GM12878 (cell line): ENCODE measurements around the gene TIFAB. TPM values are rescaled to one million over a fixed set of nuclear protein-coding genes. Genes with fewer than 3 reads are reported as not detected.

Source experiments
- ATAC-seq: fragments of 200-7000 bp; cut with Tn5 transposase; 3 replicates; pipeline ENCODE4 v1.9.1; 2020; ENCODE audit warnings: mild to moderate bottlenecking, moderate library complexity
- BruUV-seq: library from RNA; stranded (reverse); fragments of 400-500 nt; replicated peaks from 2 replicates; lab custom pipeline; 2021; lab: Mats Ljungman, UMichigan
- CTCF ChIA-PET: fragments of 300-600 bp; sonication (Branson Sonifier 250); formaldehyde crosslinking; extraction: SDS; loops from one replicate; lab custom pipeline; 2021; ENCODE audit warnings: inconsistent platforms; lab: Yijun Ruan, JAX
- POLR2A ChIA-PET: fragments of 350-600 bp; formaldehyde crosslinking; extraction: SDS; loops from one replicate; lab custom pipeline; 2021; ENCODE audit warnings: inconsistent platforms; lab: Charles Lee
- RAD21 ChIA-PET: fragments of 300-600 bp; sonication (Branson Sonifier 250); formaldehyde crosslinking; loops from one replicate; lab custom pipeline; 2023; ENCODE audit warnings: antibody characterized with exemption; ENCODE audit not compliant: unreplicated experiment; lab: Charles Lee
- SMC1A ChIA-PET: fragments of 300-600 bp; sonication (Branson Sonifier 250); formaldehyde crosslinking; loops from one replicate; lab custom pipeline; 2023; ENCODE audit not compliant: unreplicated experiment, uncharacterized antibody; lab: Charles Lee
- DNase-seq: peaks from one replicate; pipeline ENCODE4 v3.0.0-alpha.2; 2011; ENCODE audit warnings: low read depth, low spot score
- FAIRE-seq: peaks from 3 replicates; lab custom pipeline; 2011; peaks lifted over from hg19 to GRCh38; lab: Jason Lieb, UNC
- H2AFZ ChIP-seq: 2 replicates; pipeline ENCODE4 v1.6.0; 2011; ENCODE audit warnings: low read depth, low read length, control low read depth; ENCODE audit not compliant: control insufficient read depth
- H3K27ac ChIP-seq: 2 replicates; pipeline ENCODE4 v1.5.1; 2011; ENCODE audit warnings: control low read depth; ENCODE audit not compliant: control insufficient read depth, insufficient read depth
- H3K27me3 ChIP-seq, 2 experiments: replicated peaks in 1 of 2; 2 replicates each; pipeline versions ENCODE4 v1.6.0 to v1.6.1; 2011; ENCODE audit warnings: low read length in 1 of 2; ENCODE audit not compliant: control insufficient read depth in 2 of 2, insufficient read depth in 2 of 2
- H3K36me3 ChIP-seq, 2 experiments: 2 replicates each; pipeline ENCODE4 v1.5.1; 2011; ENCODE audit warnings: low read length in 1 of 2; ENCODE audit not compliant: control insufficient read depth in 2 of 2, insufficient read depth in 2 of 2
- H3K4me1 ChIP-seq: 2 replicates; pipeline ENCODE4 v1.6.1; 2011; ENCODE audit warnings: mild to moderate bottlenecking, low read length, moderate library complexity, mixed read lengths; ENCODE audit not compliant: control insufficient read depth, insufficient read depth
- H3K4me2 ChIP-seq: 2 replicates; pipeline ENCODE4 v1.6.0; 2011; ENCODE audit warnings: control low read depth; ENCODE audit not compliant: control insufficient read depth, insufficient read depth
- H3K4me3 ChIP-seq: fragments of 200-600 bp; sonication (generic); 2 replicates; pipeline ENCODE4 v1.5.1; 2016
- H3K79me2 ChIP-seq: 2 replicates; pipeline ENCODE4 v1.6.0; 2011; ENCODE audit warnings: low read length; ENCODE audit not compliant: control insufficient read depth, insufficient read depth
- H3K9ac ChIP-seq: 2 replicates; pipeline ENCODE4 v1.8.0; 2011; ENCODE audit warnings: low read length, control low read depth, mixed read lengths; ENCODE audit not compliant: control insufficient read depth, insufficient read depth
- H3K9me3 ChIP-seq: replicated peaks from 3 replicates; pipeline ENCODE4 v1.5.1; 2011; ENCODE audit warnings: mild to moderate bottlenecking, low read length; ENCODE audit not compliant: control insufficient read depth, insufficient read depth
- H4K20me1 ChIP-seq: 2 replicates; pipeline ENCODE4 v1.6.0; 2011; ENCODE audit not compliant: control insufficient read depth, insufficient read depth
- CHD2 ChIP-seq: IDR thresholded peaks from 2 replicates; pipeline ENCODE4 v1.6.1; 2011; ENCODE audit warnings: low read depth, low read length, improper control_type of control experiment, borderline replicate concordance
- NBN ChIP-seq: fragments of 450-650 bp; IDR thresholded peaks from 2 replicates; pipeline ENCODE4 v1.6.1; 2016
- SUZ12 ChIP-seq: fragments of 200-600 bp; sonication (generic); IDR thresholded peaks from one replicate; pipeline ENCODE4 v1.6.1; 2018; ENCODE audit warnings: antibody characterized with exemption, mild to moderate bottlenecking; ENCODE audit not compliant: unreplicated experiment
- WGBS: methylation state at CpG from one replicate; pipeline ENCODE4 v1.1.6; 2016; ENCODE audit warnings: low lambda C conversion rate; ENCODE audit not compliant: insufficient replicate concordance, insufficient coverage; ENCODE audit errors: missing lambda C conversion rate; 5-methylcytosine and 5-hydroxymethylcytosine counted together
- in situ Hi-C: fragments of 300-500 bp; cut with MboI; formaldehyde crosslinking; loops from 9 replicates; pipeline ENCODE4 v1.14.3; 2018; ENCODE audit warnings: mixed read lengths
- intact Hi-C: fragments of 100-400 bp; cut with micrococcal nuclease; formaldehyde crosslinking; loops from one replicate; pipeline ENCODE4 v1.14.2; 2022; ENCODE audit not compliant: unreplicated experiment
- polyA plus RNA-seq, 11 experiments: library from polyadenylated mRNA; depleted of rRNA in 4 of 11; unstranded in 6 of 11; stranded (reverse) in 5 of 11; fragments of >200 nt; fragmentation: Nextera tagmentation in 4 of 11; fragmentation: Illumina TruSeq in 1 of 11; extraction: Ambion mirVana in 4 of 11; extraction: Trizol in 1 of 11; gene quantifications; 1 replicate in 1 of 11; 2 replicates in 10 of 11; pipeline versions ENCODE4 v1.2.1 to v1.2.3, GENCODE V29; 2011 to 2016; ENCODE audit warnings: inconsistent platforms in 2 of 11, missing spikeins in 2 of 11, low read depth in 1 of 11
- total RNA-seq, 4 experiments: library from RNA; depleted of rRNA in 3 of 4; stranded (reverse); fragments of >200 nt in 3 of 4; fragmentation: Illumina TruSeq in 1 of 4; extraction: Trizol in 1 of 4; gene quantifications; 2 replicates each; pipeline versions ENCODE4 v1.2.1 to v1.2.3, GENCODE V29; 2013 to 2021
- TF ChIP-seq, protein P1 (sequence below): fragments of 450-650 bp; IDR thresholded peaks from 2 replicates; pipeline ENCODE4 v1.6.1; 2016; ENCODE audit warnings: mild to moderate bottlenecking

Gene TIFAB
- total and polyA plus RNA-seq, 10 of the 15 experiments (the other 5 are each of a cell fraction or from before 2014, with no cell fraction given): not detected

DNA sequence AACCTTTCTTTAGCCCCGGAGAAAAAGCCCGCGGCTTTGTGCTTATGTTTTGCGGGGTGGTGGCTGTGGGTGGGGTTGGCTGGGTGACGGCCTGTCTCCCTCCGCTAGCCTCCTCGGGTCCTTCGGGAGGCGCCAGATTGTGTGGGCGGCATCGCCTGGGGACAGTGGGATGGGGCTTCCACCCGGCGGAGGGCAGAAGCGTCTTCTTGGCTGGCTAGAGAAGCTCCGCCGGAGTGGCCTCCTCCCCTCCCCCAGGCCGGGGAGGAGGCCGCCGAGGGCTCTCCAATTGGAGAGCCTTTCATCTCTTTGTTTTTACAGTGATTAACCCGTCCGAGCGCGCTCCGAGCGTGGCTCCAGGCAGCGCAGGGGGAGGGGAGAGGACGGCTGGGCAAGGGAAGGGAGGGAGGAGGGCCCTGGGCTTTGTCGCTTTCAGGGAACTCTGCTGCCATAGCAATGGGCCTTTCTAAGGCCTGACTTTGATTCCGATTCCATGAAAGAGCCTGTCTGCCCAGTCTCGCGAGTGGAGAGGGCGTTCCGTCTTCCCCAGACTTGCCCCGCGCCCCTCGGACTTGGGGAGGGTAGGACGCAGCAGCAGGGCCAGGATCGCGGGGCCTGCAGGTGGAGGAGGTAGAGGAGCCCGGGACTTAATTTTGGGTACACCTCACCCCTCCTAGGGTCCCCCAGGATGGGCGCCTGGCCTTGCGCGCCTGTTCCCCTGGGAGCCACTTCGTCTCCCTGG is 36.7 kb upstream of the TIFAB start:
- FAIRE-seq (no peak), ATAC-seq (no peak), DNase-seq (no peak)
- Histone ChIP-seq H3K4me2 (no peak overlapping the region), H2AFZ (no peak overlapping the region), H3K4me3 (no peak overlapping the region), H3K27me3 (peaks cover 10 to 20% of the 10 kb centered on the region in 2 experiments; a peak in 3 of 4 replicates), H3K9me3 (no peaks in the 10 kb centered on the region), H3K4me1 (no peaks in the 10 kb centered on the region), H4K20me1 (no peaks in the 10 kb centered on the region; the same call in 1 of the 2 replicates), H3K79me2 (no peaks in the 10 kb centered on the region), H3K36me3 (no peaks in the 10 kb centered on the region), H3K27ac (no peak overlapping the region), H3K9ac (no peak overlapping the region)
- in situ Hi-C loops: no loop called here
- SMC1A ChIA-PET: no interaction called here
- CTCF ChIA-PET: interaction anchor here (1.1 kb wide), 1 partner anchor 77 kb away, joined by 3 read pairs; no protein-coding TSS in a partner anchor
- whole genome bisulfite sequencing: 4% methylated on average over 43 of the region's 44 CpGs
- intact Hi-C loops: no loop called here
- POLR2A ChIA-PET: no interaction called here
- BruUV-seq: no TSS peak
- RAD21 ChIA-PET: no interaction called here
- no peak for TF ChIP-seq NBN
- TF ChIP-seq SUZ12: peak; percentile 83
- TF ChIP-seq, all 136 proteins: peak for 1

GRCh38 chr5:135487839-135488514 is 35.8 kb upstream of the TIFAB start:
- ChIA-PET RAD21 (no interaction called here), CTCF (interaction anchor here (0.7 to 1.9 kb wide), 4 partner anchors 24 to 78 kb away, joined by 3 to 5 read pairs (median 4); no protein-coding TSS in a partner anchor), POLR2A (no interaction called here)
- Histone ChIP-seq H3K9me3 (no peaks in the 10 kb centered on the region), H2AFZ (no peak overlapping the region), H3K4me2 (no peak overlapping the region), H4K20me1 (no peaks in the 10 kb centered on the region; the same call in 1 of the 2 replicates), H3K27me3 (peaks cover 9 to 17% of the 10 kb centered on the region in 2 experiments; a peak in 3 of 4 replicates), H3K79me2 (no peaks in the 10 kb centered on the region), H3K27ac (no peak overlapping the region), H3K4me1 (no peaks in the 10 kb centered on the region)
- WGBS: 58% methylated on average over 9 of the region's 11 CpGs
- ATAC-seq (no peak), FAIRE-seq (no peak)
- in situ Hi-C loops (no loop called here), intact Hi-C loops (no loop called here)
- no TSS peak for BruUV-seq
- TF ChIP-seq, protein P1, sequence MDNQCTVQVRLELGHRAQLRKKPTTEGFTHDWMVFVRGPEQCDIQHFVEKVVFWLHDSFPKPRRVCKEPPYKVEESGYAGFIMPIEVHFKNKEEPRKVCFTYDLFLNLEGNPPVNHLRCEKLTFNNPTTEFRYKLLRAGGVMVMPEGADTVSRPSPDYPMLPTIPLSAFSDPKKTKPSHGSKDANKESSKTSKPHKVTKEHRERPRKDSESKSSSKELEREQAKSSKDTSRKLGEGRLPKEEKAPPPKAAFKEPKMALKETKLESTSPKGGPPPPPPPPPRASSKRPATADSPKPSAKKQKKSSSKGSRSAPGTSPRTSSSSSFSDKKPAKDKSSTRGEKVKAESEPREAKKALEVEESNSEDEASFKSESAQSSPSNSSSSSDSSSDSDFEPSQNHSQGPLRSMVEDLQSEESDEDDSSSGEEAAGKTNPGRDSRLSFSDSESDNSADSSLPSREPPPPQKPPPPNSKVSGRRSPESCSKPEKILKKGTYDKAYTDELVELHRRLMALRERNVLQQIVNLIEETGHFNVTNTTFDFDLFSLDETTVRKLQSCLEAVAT: no peak
- no peak for TF ChIP-seq CHD2
- TF ChIP-seq, all 136 proteins: peak for 0
- Histone ChIP-seq H3K4me3 (no peak overlapping the region), H3K9ac (no peak overlapping the region), H3K36me3 (no peaks in the 10 kb centered on the region)
- DNase-seq: no peak
- SMC1A ChIA-PET: no interaction called here
